ENCODE measurements around the gene CEBPG.

CEBPG gene

DNA sequence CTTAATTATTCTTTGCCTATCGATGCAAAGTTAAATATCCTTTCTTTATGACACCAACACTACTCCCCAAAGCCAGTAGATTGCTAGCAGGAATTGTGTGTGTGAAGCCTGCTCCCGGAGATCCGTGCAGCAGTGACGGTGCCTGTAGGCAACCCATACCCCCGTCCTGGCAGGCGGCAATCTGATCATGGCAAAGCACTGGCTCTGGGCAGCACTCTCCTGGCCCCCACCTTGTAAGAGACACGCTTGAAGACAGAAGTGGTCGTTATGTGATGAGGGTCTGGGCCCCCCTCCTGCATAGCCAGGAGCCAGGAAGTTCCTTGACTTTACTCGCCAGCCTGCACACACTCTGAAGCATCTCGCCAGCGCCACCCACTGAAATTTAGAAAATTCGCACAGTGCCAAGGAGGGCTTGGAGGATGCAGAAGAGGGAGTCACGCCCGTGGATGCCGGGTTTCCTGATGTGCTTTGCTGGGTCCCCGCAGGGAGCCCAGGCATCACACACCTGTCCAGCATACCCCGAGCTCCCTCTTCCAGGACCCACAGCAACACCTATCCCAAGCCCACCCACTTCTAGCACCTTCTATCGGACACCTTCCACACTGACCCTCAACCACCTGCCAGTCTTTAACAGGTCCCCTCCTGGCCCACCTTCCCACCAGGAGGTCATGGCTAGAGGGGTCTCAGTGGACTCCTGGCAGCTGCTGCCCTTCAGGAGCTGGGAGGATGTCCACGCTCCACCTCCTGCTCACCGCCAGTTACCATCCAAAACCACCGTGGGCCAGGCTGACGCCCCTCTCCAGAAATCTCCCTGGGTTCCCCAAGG is 54.5 kb downstream of the CEBPG start:
- H3K4me1 ChIP-seq (ENCODE audit: control insufficient read depth, insufficient read depth, low read length), result no peaks in the 10 kb centered on the region
- H3K27me3 ChIP-seq (ENCODE audit: control insufficient read depth in 1 of 2, insufficient read depth in 2 of 2, low read length in 2 of 2), result no peaks in the 10 kb centered on the region
- no peak overlapping the region for H3K4me3 ChIP-seq (ENCODE audit: low read length in 2 of 2)
- no peak overlapping the region for H3K9ac ChIP-seq (ENCODE audit: low read length in 2 of 2)
- H3K36me3 ChIP-seq (ENCODE audit: control insufficient read depth in 2 of 2, insufficient read depth in 2 of 2, low read length in 2 of 2), result no peaks in the 10 kb centered on the region
- no peak overlapping the region for H3K27ac ChIP-seq (ENCODE audit: low read length)
- no peaks in the 10 kb centered on the region for H3K9me3 ChIP-seq (ENCODE audit: control insufficient read depth in 2 of 2, low read length in 2 of 2)

GRCh38 chr19:33428627-33429125 is 55.2 kb downstream of the CEBPG start:
- no peak overlapping the region for H3K9ac ChIP-seq (ENCODE audit: low read length in 2 of 2)
- H3K36me3 ChIP-seq (ENCODE audit: control insufficient read depth in 2 of 2, insufficient read depth in 2 of 2, low read length in 2 of 2), result no peaks in the 10 kb centered on the region
- H3K27ac ChIP-seq (ENCODE audit: low read length), result no peak overlapping the region
- no peak overlapping the region for H3K4me3 ChIP-seq (ENCODE audit: low read length in 2 of 2)
- no peaks in the 10 kb centered on the region for H3K27me3 ChIP-seq (ENCODE audit: control insufficient read depth in 1 of 2, insufficient read depth in 2 of 2, low read length in 2 of 2)
- H3K4me1 ChIP-seq (ENCODE audit: control insufficient read depth, insufficient read depth, low read length), result no peaks in the 10 kb centered on the region
- H3K9me3 ChIP-seq (ENCODE audit: control insufficient read depth in 2 of 2, low read length in 2 of 2), result no peaks in the 10 kb centered on the region

- no peak overlapping the region for H3K9ac ChIP-seq (ENCODE audit: low read length in 2 of 2)
- no peak overlapping the region for H3K4me3 ChIP-seq (ENCODE audit: low read length in 2 of 2)
- H3K4me1 ChIP-seq (ENCODE audit: control insufficient read depth, insufficient read depth, low read length), result no peaks in the 10 kb centered on the region
- H3K9me3 ChIP-seq (ENCODE audit: control insufficient read depth in 2 of 2, low read length in 2 of 2), result no peaks in the 10 kb centered on the region
- no peaks in the 10 kb centered on the region for H3K27me3 ChIP-seq (ENCODE audit: control insufficient read depth in 1 of 2, insufficient read depth in 2 of 2, low read length in 2 of 2)
- no peak overlapping the region for H3K27ac ChIP-seq (ENCODE audit: low read length)
- no peaks in the 10 kb centered on the region for H3K36me3 ChIP-seq (ENCODE audit: control insufficient read depth in 2 of 2, insufficient read depth in 2 of 2, low read length in 2 of 2)
Measured at GRCh38 chr19:33429891-33430673, 56.6 kb downstream of the CEBPG start.

DNA sequence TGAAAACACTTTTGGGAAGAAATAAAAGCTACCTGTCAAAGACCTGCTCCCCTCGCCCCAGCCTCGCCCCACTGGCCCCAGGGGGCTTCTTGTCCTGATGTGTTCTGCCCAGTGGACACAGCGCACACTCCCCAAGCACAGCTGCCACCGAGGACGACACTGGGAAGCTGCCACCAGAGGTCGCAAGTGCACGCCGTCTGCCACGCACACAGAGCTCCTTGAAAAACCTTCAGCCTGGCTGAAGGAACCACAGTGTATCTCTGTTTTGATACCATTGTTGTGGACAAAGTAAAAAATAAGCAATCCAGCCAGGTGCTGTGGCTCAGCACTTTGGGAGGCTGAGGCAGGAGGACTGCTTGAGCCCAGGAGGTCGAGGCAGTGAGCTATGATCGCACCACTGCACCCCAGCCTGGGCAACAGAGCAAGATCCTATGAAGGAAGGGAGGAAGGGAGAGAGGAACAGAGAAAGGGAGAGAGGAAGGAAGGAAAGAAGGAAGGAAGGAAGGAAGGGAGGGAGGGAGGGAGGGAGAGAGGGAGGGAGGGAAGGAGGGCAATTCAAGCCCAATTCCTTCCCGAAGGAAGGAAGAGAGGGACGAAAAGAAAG is 57.3 kb downstream of the CEBPG start:
- Histone ChIP-seq H3K9me3 (ENCODE audit: control insufficient read depth in 2 of 2, low read length in 2 of 2) (no peaks in the 10 kb centered on the region), H3K36me3 (ENCODE audit: control insufficient read depth in 2 of 2, insufficient read depth in 2 of 2, low read length in 2 of 2) (no peaks in the 10 kb centered on the region), H3K9ac (ENCODE audit: low read length in 2 of 2) (no peak overlapping the region), H3K27me3 (ENCODE audit: control insufficient read depth in 1 of 2, insufficient read depth in 2 of 2, low read length in 2 of 2) (no peaks in the 10 kb centered on the region), H3K4me3 (ENCODE audit: low read length in 2 of 2) (no peak overlapping the region), H3K4me1 (ENCODE audit: control insufficient read depth, insufficient read depth, low read length) (no peaks in the 10 kb centered on the region), H3K27ac (ENCODE audit: low read length) (no peak overlapping the region)

GRCh38 chr19:33432015-33432414 is 58.5 kb downstream of the CEBPG start:
- Histone ChIP-seq H3K4me3 (ENCODE audit: low read length in 2 of 2) (no peak overlapping the region), H3K27ac (ENCODE audit: low read length) (no peak overlapping the region)

More at GRCh38 chr19:33432015-33432414, 58.5 kb downstream of the CEBPG start:
- Histone ChIP-seq H3K9ac (ENCODE audit: low read length in 2 of 2) (no peak overlapping the region), H3K4me1 (ENCODE audit: control insufficient read depth, insufficient read depth, low read length) (no peaks in the 10 kb centered on the region), H3K27me3 (ENCODE audit: control insufficient read depth in 1 of 2, insufficient read depth in 2 of 2, low read length in 2 of 2) (no peaks in the 10 kb centered on the region), H3K9me3 (ENCODE audit: control insufficient read depth in 2 of 2, low read length in 2 of 2) (no peaks in the 10 kb centered on the region), H3K36me3 (ENCODE audit: control insufficient read depth in 2 of 2, insufficient read depth in 2 of 2, low read length in 2 of 2) (no peaks in the 10 kb centered on the region)

Data from stomach smooth muscle (tissue), 2 donors.